Astrocyte (in vitro differentiated cells and primary cell): ENCODE results near the gene ORMDL1.

Experiments
- CTCF ChIP-seq: IDR thresholded peaks from 2 replicates; pipeline ENCODE4 v1.5.1; 2011; ENCODE audit warnings: low read depth, mild to moderate bottlenecking, inconsistent platforms, low read length, moderate library complexity; ENCODE audit not compliant: insufficient read depth
- EZH2 ChIP-seq: IDR thresholded peaks from 2 replicates; pipeline ENCODE4 v1.6.1; 2012; ENCODE audit warnings: mild to moderate bottlenecking, low read length, inconsistent platforms; ENCODE audit not compliant: insufficient read depth

- TF ChIP-seq CTCF (no peak), EZH2 (no peak)
Measured at GRCh38 chr2:189799030-189799331, 14.8 kb upstream of the ORMDL1 start.
